SJCRH30 (cell line): ENCODE data around the gene CD177. TPM values are rescaled to one million over a fixed set of nuclear protein-coding genes. Genes with fewer than 3 reads are reported as not detected.
"Not testable (repeated sequence)": the region's sequence is repeated elsewhere in the genome, so short reads cannot be mapped to it uniquely, and the experiment has no call there.

Source experiments
- DNase-seq, 2 experiments: peaks; one replicate each; pipeline ENCODE4 v3.0.0-alpha.2; 2015 to 2020
- H3K27ac ChIP-seq: fragments of 250-450 bp; sonication (Bioruptor Pico); 2 replicates; pipeline ENCODE4 v1.5.1; 2020; ENCODE audit warnings: mild to moderate bottlenecking, moderate library complexity
- H3K27me3 ChIP-seq: fragments of 250-450 bp; sonication (Bioruptor Pico); 2 replicates; pipeline ENCODE4 v1.5.1; 2020; ENCODE audit warnings: mild to moderate bottlenecking, moderate library complexity
- H3K36me3 ChIP-seq: fragments of 250-450 bp; sonication (Bioruptor Pico); 2 replicates; pipeline ENCODE4 v1.5.1; 2020; ENCODE audit warnings: mild to moderate bottlenecking, moderate library complexity
- H3K4me1 ChIP-seq: fragments of 250-450 bp; sonication (Bioruptor Pico); 2 replicates; pipeline ENCODE4 v1.5.1; 2020; ENCODE audit warnings: mild to moderate bottlenecking, moderate library complexity
- H3K4me3 ChIP-seq: fragments of 250-450 bp; sonication (Bioruptor Pico); 2 replicates; pipeline ENCODE4 v1.5.1; 2020; ENCODE audit warnings: mild to moderate bottlenecking, moderate library complexity
- H3K9me3 ChIP-seq: fragments of 250-450 bp; sonication (Bioruptor Pico); replicated peaks from 2 replicates; pipeline ENCODE4 v1.5.1; 2020; ENCODE audit warnings: mild to moderate bottlenecking, moderate library complexity
- total RNA-seq: library from RNA; depleted of rRNA; stranded (reverse); fragments of >200 nt; shearing (Covaris generic); gene quantifications from 2 replicates; pipeline ENCODE4 v1.2.3, GENCODE V29; 2014; rRNA removed

Gene CD177
- total RNA-seq, 1 experiment from 2014 or later: not detected

DNA sequence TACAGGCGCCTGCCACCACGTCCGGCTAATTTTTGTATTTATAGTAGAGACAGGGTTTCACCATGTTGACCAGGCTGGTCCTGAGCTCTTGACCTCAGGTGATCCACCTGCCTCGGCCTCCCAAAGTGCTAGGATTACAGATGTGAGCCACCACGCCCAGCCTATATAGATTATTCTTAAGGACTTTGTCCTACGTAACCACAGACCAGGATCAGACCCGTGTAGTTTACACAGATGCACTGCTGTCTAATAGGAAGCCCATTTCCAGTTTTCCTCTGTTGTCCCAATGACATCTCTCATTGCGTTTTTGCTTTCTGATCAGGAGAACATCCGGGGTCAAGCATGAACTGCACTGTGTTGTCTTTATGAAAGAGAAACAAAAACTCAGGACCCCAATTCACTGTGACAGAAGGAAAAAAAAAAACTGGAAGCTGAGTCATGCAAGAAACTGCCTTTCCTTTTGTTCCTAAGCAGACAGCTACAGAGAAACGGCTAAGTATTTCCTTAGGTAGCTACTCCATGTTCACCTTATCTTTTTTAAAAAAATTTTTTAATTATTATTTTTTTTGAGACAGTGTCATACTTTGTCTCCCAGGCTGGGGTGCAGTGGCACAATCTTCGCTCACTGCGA is 29.2 kb downstream of the CD177 start:
- not testable (repeated sequence) for H3K9me3 ChIP-seq, H3K36me3 ChIP-seq, H3K27ac ChIP-seq, H3K4me3 ChIP-seq, H3K27me3 ChIP-seq, H3K4me1 ChIP-seq, DNase-seq

DNA sequence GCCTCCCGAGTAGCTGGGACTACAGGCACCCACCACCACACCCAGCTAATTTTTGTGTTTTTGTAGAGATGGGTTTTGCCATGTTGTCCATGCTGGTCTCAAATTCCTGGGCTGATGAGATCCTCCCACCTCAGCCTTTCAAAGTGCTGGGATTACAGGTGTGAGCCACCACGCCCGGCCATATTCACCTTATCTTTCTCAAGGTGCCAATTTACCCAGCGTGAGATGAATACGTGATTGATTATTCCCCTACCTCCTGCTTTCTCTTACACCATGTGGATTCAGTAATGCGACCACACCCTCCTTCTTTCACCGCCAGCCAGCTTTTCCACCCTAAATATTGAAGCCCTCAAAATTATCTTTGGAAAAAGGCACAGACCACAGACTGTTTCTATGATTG is 29.8 kb downstream of the CD177 start:
- DNase-seq, H3K9me3 ChIP-seq, H3K36me3 ChIP-seq, H3K27me3 ChIP-seq, H3K4me3 ChIP-seq, H3K4me1 ChIP-seq, H3K27ac ChIP-seq: not testable (repeated sequence)

DNA sequence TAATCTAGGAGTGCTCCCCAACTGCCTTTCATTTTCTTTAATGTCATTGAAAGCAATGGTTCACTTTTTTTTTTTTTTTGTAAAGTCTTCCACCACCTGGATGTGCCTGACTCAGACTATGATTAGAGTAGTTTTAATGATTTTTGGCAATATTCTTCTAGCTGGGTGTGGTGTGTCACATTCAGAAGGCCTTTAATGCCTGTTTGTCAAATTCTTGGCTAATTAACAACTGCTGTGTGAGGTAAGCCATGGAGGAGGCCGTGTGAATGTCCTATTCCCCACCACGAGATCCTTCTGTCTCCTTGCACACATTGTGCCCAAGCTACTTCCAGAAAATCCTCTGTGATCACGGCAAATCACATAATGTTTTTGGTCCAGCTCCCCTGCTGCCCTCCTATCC is 30.3 kb downstream of the CD177 start:
- H3K27me3 ChIP-seq, H3K9me3 ChIP-seq, H3K4me1 ChIP-seq, DNase-seq, H3K27ac ChIP-seq, H3K36me3 ChIP-seq, H3K4me3 ChIP-seq: not testable (repeated sequence)

DNA sequence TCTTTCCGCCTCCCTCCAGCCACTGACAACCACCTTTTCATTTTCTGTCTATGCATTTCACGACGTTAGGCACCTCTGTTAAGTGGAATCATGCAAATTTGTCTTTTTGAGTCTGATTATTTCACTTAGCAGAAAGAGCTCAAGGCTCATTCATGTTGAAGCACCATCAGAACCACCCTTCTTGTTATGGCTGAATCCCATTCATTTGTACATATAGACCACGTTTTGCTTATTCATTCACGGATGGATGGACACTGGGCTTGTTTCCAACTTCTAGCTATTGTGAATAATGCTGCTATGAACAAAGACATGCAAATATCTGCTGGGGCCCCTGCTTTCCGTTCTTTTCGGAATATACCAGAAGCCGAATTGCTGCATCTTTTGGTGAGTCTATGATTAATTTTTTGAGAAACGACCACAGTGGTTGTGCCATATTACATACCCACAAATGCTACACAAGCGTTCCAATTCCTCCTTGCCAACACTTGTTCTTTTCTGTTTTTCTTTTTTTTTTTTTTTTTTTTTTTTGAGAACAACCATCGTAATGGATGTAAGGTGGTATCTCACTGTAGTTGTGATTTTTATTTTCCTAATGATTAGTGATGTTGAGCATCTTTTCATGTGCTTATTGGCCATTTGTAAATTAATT is 37.5 kb downstream of the CD177 start:
- H3K9me3 ChIP-seq, H3K4me3 ChIP-seq, DNase-seq, H3K27me3 ChIP-seq, H3K4me1 ChIP-seq, H3K27ac ChIP-seq, H3K36me3 ChIP-seq: not testable (repeated sequence)

DNA sequence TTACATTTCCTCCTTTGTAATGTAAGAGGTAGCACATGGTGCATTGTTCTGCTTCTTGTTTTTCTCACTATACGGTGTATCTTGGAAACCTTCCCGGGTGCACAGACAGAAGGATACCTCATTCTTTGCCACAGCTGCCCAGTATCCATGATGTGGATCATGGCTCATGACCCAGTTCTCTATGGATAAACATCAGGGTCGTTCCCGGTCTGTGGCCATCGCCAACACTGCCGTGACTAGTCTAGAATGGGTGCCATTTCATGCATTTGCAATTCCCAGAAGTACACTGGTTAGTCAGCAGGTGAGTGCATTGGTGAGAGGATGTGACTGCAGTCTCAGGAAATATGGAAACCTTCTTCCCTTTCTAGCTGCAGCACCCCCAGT is 38.1 kb downstream of the CD177 start:
- not testable (repeated sequence) for H3K27me3 ChIP-seq, H3K4me1 ChIP-seq, DNase-seq, H3K9me3 ChIP-seq, H3K36me3 ChIP-seq, H3K4me3 ChIP-seq, H3K27ac ChIP-seq

DNA sequence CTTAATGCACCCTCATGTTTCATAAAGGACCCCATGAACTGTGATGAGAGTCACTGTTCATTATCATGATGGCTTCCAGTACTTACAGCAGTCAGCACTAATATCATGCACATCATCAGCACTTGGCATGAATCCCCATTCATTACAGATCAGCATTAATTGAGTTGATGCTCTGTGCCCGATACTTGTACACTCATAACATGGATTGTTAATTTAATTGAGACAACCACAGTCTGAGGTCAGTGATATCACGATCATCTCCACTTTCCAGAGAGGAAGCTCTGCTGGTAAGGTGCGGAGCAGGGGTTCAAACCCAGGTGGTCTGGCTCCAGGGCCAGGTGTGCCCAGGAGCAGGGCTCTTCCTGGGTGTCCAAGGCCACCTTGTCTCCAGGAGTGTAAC is 40.0 kb downstream of the CD177 start:
- not testable (repeated sequence) for H3K9me3 ChIP-seq, DNase-seq, H3K4me1 ChIP-seq, H3K36me3 ChIP-seq, H3K27ac ChIP-seq, H3K27me3 ChIP-seq, H3K4me3 ChIP-seq

DNA sequence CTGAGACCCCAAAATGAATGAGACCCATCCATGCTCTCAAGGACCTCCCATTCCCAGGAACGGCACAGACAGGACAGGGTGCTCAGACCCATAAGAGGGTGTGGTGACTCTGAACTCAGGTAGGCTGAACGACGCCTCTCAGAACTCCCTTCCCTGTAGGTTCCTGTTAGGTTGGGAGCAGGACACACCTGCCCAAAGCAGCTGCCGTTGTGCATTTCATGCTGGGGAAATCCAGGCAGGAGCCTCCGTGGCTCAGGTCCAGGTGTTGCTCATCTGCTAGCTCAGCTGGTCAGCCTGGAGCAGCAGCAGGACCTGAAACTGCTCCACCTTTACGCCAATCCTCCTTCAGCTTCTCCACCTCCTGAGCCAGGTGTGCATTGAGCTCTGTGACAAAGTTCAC is 42.1 kb downstream of the CD177 start:
- Histone ChIP-seq H3K36me3 (no peaks in the 10 kb centered on the region), H3K4me3 (no peak overlapping the region), H3K4me1 (no peaks in the 10 kb centered on the region), H3K9me3 (no peaks in the 10 kb centered on the region), H3K27ac (no peak overlapping the region), H3K27me3 (no peaks in the 10 kb centered on the region; the same call in 1 of the 2 replicates)
- DNase-seq: no peak

DNA sequence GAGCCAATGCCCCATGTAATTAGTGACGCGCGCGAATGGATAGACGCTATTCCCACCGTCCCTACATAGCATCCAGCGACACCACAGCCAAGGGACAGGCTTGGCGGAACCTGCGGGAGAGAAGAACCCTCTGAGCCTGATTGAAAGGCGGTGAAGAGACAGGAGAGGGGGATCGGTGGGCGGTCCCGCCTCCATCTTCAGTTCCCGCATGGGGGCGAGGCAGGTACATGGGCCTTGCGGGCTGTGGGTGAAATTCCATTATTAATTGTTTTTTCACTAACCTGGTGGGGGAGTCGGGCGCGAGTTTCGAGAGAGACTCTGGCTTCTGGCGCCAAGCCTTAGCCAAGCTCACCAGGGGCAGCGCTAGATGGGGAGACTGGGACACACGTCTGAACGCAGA is 52.8 kb downstream of the CD177 start:
- Histone ChIP-seq H3K4me1 (no peaks in the 10 kb centered on the region), H3K27me3 (no peaks in the 10 kb centered on the region), H3K27ac (no peak overlapping the region), H3K36me3 (no peaks in the 10 kb centered on the region), H3K4me3 (no peak overlapping the region), H3K9me3 (no peaks in the 10 kb centered on the region)
- DNase-seq: no peak

DNA sequence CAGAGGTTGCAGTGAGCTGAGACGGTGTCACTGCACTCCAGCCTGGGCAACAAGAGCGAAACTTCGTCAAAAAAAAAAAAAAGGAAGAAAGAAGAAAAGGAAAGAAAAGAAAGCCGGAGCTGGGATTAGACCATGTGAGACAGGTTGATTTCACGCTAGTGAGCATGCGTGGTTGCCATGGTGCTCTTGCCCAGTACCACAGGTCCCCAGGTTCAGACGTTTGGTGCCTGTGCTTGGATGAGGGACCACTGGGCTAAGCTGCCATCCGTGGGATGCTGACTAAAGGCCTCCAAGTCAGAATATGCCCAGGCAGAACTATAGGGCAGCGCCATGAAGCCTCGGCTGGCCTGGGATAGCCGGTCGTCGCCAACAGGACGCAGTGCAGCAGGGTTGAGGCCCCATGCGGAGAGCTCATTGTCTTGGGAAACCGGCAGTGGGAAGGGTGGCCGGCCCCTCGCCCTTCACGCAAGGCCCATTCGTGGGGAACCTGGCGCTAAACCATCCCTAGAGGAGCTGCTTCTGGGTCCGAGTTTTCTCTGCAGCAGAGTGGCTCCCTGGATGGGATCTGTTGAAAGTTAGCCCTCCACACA is 54.0 kb downstream of the CD177 start:
- H3K27me3 ChIP-seq: no peaks in the 10 kb centered on the region
- no peak overlapping the region for H3K27ac ChIP-seq
- no peak overlapping the region for H3K4me3 ChIP-seq
- H3K9me3 ChIP-seq: no peaks in the 10 kb centered on the region
- DNase-seq: no peak
- H3K4me1 ChIP-seq: no peaks in the 10 kb centered on the region
- H3K36me3 ChIP-seq: no peaks in the 10 kb centered on the region

DNA sequence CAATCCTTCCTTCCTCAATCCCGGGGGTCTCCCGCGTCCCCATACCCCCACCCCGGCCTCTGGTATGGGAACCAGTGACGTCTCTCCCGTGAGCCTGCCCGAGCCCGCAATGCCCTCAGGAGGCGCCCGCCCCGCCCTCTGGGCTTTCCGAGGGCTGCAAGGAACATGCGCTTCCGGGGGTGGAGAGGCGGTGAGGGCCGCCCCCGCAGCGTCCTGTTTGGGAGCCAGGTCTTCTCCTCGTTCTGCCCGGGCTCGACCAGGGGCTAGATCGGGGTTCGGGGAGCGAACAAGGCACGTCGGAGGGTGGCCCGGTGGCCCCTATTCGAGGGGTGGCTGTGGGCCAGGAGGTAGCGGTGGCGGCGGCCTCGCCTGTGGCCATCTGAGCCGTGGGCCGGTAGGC is 54.6 kb downstream of the CD177 start:
- H3K4me3 ChIP-seq: no peak overlapping the region
- H3K36me3 ChIP-seq: no peaks in the 10 kb centered on the region
- H3K27ac ChIP-seq: no peak overlapping the region
- no peak for DNase-seq
- H3K9me3 ChIP-seq: no peaks in the 10 kb centered on the region
- H3K27me3 ChIP-seq: no peaks in the 10 kb centered on the region
- H3K4me1 ChIP-seq: no peaks in the 10 kb centered on the region

DNA sequence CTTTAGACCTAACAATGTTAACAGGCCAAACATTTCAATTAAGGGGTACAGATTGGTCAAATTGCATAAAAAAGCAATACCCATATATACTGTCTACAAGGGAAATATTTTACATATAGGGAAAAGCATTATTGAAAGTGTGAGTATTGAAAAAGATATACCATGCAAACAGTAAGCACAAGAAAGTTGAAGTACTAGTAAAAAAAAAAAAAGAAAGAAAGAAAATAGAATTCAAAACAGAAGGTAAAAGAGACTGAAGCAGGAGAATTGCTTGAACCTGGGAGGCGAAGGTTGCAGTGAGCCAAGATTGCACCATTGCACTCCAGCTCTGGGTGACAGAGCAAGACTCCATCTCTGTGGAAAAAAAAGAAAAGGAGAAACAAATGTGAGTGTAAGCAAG is 55.9 kb downstream of the CD177 start:
- Histone ChIP-seq H3K4me1 (no peaks in the 10 kb centered on the region), H3K27ac (no peak overlapping the region), H3K27me3 (no peaks in the 10 kb centered on the region), H3K9me3 (no peaks in the 10 kb centered on the region), H3K36me3 (no peaks in the 10 kb centered on the region), H3K4me3 (no peak overlapping the region)
- no peak for DNase-seq

DNA sequence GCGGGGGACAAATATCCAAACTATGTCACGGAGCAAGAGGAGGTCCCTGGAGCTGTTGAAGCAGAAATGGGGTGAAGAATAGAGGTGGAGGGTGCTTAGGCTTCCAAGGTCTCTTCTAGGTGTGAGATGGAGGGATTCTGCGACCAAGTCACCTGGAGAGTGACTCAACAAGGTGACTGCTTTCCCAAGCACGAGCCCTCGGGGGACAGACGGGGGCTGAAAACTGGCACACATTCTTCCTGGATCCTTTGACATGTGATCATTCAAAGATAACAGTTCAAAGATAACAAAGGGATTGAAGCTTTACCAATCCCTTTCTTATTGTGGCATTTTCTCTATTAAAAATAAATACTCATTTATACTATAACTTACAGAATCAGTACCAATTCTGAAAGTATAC is 59.0 kb downstream of the CD177 start:
- Histone ChIP-seq H3K27me3 (no peaks in the 10 kb centered on the region), H3K9me3 (no peaks in the 10 kb centered on the region), H3K36me3 (no peaks in the 10 kb centered on the region), H3K4me1 (no peaks in the 10 kb centered on the region), H3K27ac (no peak overlapping the region), H3K4me3 (no peak overlapping the region)
- no peak for DNase-seq

Other genes starting within 250 kb of the CD177 start
- gene PSG5, start 167.2 kb upstream of the CD177 start, total RNA-seq: not detected in 2 replicates
- gene PSG4, start 148.0 kb upstream of the CD177 start, total RNA-seq: not detected in 2 replicates
- gene PSG9, start 84.2 kb upstream of the CD177 start, total RNA-seq: 0.08 TPM in 1 of 2 replicates, not detected in the other
- not detected in 2 replicates for gene TEX101, start 61.2 kb downstream of the CD177 start, total RNA-seq
- not detected in 2 replicates for gene LYPD3, start 111.9 kb downstream of the CD177 start, total RNA-seq
- 4.4 and 5.2 TPM in 2 replicates for gene PHLDB3, start 151.1 kb downstream of the CD177 start, total RNA-seq
- gene ETHE1, start 173.5 kb downstream of the CD177 start, total RNA-seq: 11.5 and 12.2 TPM in 2 replicates
- gene ZNF575, start 179.5 kb downstream of the CD177 start, total RNA-seq: not detected in 2 replicates
- 43.0 and 43.5 TPM in 2 replicates for gene XRCC1, start 221.8 kb downstream of the CD177 start, total RNA-seq
- 2.7 and 3.9 TPM in 2 replicates for gene PINLYP, start 222.1 kb downstream of the CD177 start, total RNA-seq
- 24.0 and 24.6 TPM in 2 replicates for gene IRGQ, start 242.4 kb downstream of the CD177 start, total RNA-seq
- 10.3 and 13.1 TPM in 2 replicates for gene ZNF576, start 242.9 kb downstream of the CD177 start, total RNA-seq